Effector memory CD4-positive, alpha-beta T cell (primary cell): Measurements from ENCODE around the gene ZNF831.

ENCODE experiments used
- DNase-seq, 3 donors: peaks; one replicate each; pipeline ENCODE4 v3.0.0-alpha.2; 2020
- H3K27ac ChIP-seq: 2 replicates; pipeline ENCODE4 v1.7.0; 2013; ENCODE audit warnings: mild to moderate bottlenecking, low read length, moderate library complexity; ENCODE audit not compliant: insufficient read depth, poor library complexity, severe bottlenecking
- H3K27me3 ChIP-seq: replicated peaks from 2 replicates; pipeline ENCODE4 v1.7.0; 2013; ENCODE audit warnings: mild to moderate bottlenecking, low read length; ENCODE audit not compliant: insufficient read depth, control insufficient read depth, poor library complexity, severe bottlenecking
- H3K36me3 ChIP-seq: 2 replicates; pipeline ENCODE4 v1.7.0; 2013; ENCODE audit warnings: mild to moderate bottlenecking, low read length, moderate library complexity; ENCODE audit not compliant: control insufficient read depth, insufficient read depth
- H3K4me1 ChIP-seq: 2 replicates; pipeline ENCODE4 v1.7.0; 2013; ENCODE audit warnings: low read length, mild to moderate bottlenecking; ENCODE audit not compliant: control insufficient read depth, insufficient read depth, poor library complexity, severe bottlenecking
- H3K4me3 ChIP-seq: 2 replicates; pipeline ENCODE4 v1.7.0; 2013; ENCODE audit warnings: low read length, low read depth, mild to moderate bottlenecking; ENCODE audit not compliant: insufficient read depth, poor library complexity, severe bottlenecking
- H3K9me3 ChIP-seq: 2 replicates; pipeline ENCODE4 v1.7.0; 2013; ENCODE audit warnings: mild to moderate bottlenecking, low read length, moderate library complexity; ENCODE audit not compliant: control insufficient read depth

ZNF831 gene

GRCh38 chr20:59242714-59243626, 79.3 kb downstream of the ZNF831 start:
- Histone ChIP-seq H3K27ac (no peak overlapping the region), H3K36me3 (peaks cover 25% of the 10 kb centered on the region), H3K27me3 (no peaks in the 10 kb centered on the region), H3K9me3 (no peaks in the 10 kb centered on the region), H3K4me1 (no peaks in the 10 kb centered on the region), H3K4me3 (no peak overlapping the region)
- peak in 1 of 3 donors; percentile 5 for DNase-seq

GRCh38 chr20:59246691-59247400, 83.2 kb downstream of the ZNF831 start:
- Histone ChIP-seq H3K9me3 (no peaks in the 10 kb centered on the region), H3K4me3 (no peak overlapping the region), H3K27ac (no peak overlapping the region), H3K27me3 (no peaks in the 10 kb centered on the region), H3K4me1 (no peaks in the 10 kb centered on the region), H3K36me3 (peaks cover 22% of the 10 kb centered on the region)
- no peak for DNase-seq

GRCh38 chr20:59247731-59248684, 84.4 kb downstream of the ZNF831 start:
- Histone ChIP-seq H3K36me3 (peaks cover 22% of the 10 kb centered on the region), H3K4me1 (peaks cover 9% of the 10 kb centered on the region), H3K4me3 (no peak overlapping the region), H3K9me3 (no peaks in the 10 kb centered on the region), H3K27ac (no peak overlapping the region), H3K27me3 (no peaks in the 10 kb centered on the region)
- DNase-seq: no peak

- Histone ChIP-seq H3K36me3 (peaks cover 20% of the 10 kb centered on the region), H3K27me3 (no peaks in the 10 kb centered on the region), H3K4me3 (no peak overlapping the region), H3K27ac (no peak overlapping the region), H3K4me1 (peaks cover 30% of the 10 kb centered on the region), H3K9me3 (no peaks in the 10 kb centered on the region)
- DNase-seq: no peak
These were observed 86.7 kb downstream of the ZNF831 start for GRCh38 chr20:59250293-59250692.

- peak in 1 of 3 donors; percentile 12 for DNase-seq
- Histone ChIP-seq H3K9me3 (no peaks in the 10 kb centered on the region), H3K27ac (peak overlapping the region; percentile 59), H3K4me1 (peaks cover 38% of the 10 kb centered on the region), H3K4me3 (no peak overlapping the region), H3K27me3 (no peaks in the 10 kb centered on the region), H3K36me3 (peaks cover 17% of the 10 kb centered on the region)
These were observed 89.7 kb downstream of the ZNF831 start for GRCh38 chr20:59253325-59253724.

- DNase-seq: peak; percentile 15 to 20 (median 19)
- Histone ChIP-seq H3K36me3 (peaks cover 17% of the 10 kb centered on the region), H3K4me3 (no peak overlapping the region), H3K27me3 (no peaks in the 10 kb centered on the region), H3K27ac (peak overlapping the region; percentile 59), H3K9me3 (no peaks in the 10 kb centered on the region), H3K4me1 (peaks cover 43% of the 10 kb centered on the region)
These were observed 90.2 kb downstream of the ZNF831 start for GRCh38 chr20:59253779-59254319.

- Histone ChIP-seq H3K27me3 (no peaks in the 10 kb centered on the region), H3K27ac (no peak overlapping the region), H3K36me3 (peaks cover 7% of the 10 kb centered on the region), H3K4me1 (peaks cover 43% of the 10 kb centered on the region), H3K9me3 (no peaks in the 10 kb centered on the region), H3K4me3 (no peak overlapping the region)
- no peak for DNase-seq
These were observed 91.6 kb downstream of the ZNF831 start for GRCh38 chr20:59255256-59255655.

GRCh38 chr20:59258221-59258621, 94.6 kb downstream of the ZNF831 start:
- Histone ChIP-seq H3K27me3 (no peaks in the 10 kb centered on the region), H3K4me1 (peaks cover 32% of the 10 kb centered on the region), H3K4me3 (no peak overlapping the region), H3K27ac (no peak overlapping the region), H3K36me3 (no peaks in the 10 kb centered on the region), H3K9me3 (no peaks in the 10 kb centered on the region)
- no peak for DNase-seq

- H3K9me3 ChIP-seq: no peaks in the 10 kb centered on the region
- H3K4me3 ChIP-seq: no peak overlapping the region
- no peak for DNase-seq
- H3K4me1 ChIP-seq: peaks cover 16% of the 10 kb centered on the region
- H3K27me3 ChIP-seq: no peaks in the 10 kb centered on the region
- H3K36me3 ChIP-seq: no peaks in the 10 kb centered on the region
- no peak overlapping the region for H3K27ac ChIP-seq
These were observed 96.3 kb downstream of the ZNF831 start for GRCh38 chr20:59259946-59260345.
